PC-3 (cell line): ENCODE measurements around the gene SPARCL1. TPM values are rescaled to one million over a fixed set of nuclear protein-coding genes. Genes with fewer than 3 reads are reported as not detected.

Experiments used
- ATAC-seq: fragments of 200-7000 bp; cut with Tn5 transposase; 2 replicates; pipeline ENCODE4 v1.9.1; 2020; ENCODE audit warnings: mild to moderate bottlenecking, moderate library complexity
- BruUV-seq: library from RNA; stranded (reverse); fragments of 400-500 nt; replicated peaks from 2 replicates; lab custom pipeline; 2021; lab: Mats Ljungman, UMichigan
- CTCF ChIA-PET: fragments of 300-600 bp; sonication (Branson Sonifier 250); formaldehyde crosslinking; loops from one replicate; lab custom pipeline; 2022; ENCODE audit warnings: antibody characterized with exemption; lab: Charles Lee
- POLR2A ChIA-PET: fragments of 300-600 bp; sonication (Branson Sonifier 250); formaldehyde crosslinking; loops from one replicate; lab custom pipeline; 2022; ENCODE audit warnings: antibody characterized with exemption; ENCODE audit not compliant: unreplicated experiment; lab: Charles Lee
- DNase-seq: peaks from one replicate; pipeline ENCODE4 v3.0.0-alpha.2; 2015
- H2AFZ ChIP-seq: fragments of 300-600 bp; sonication (generic); 2 replicates; pipeline ENCODE4 v1.6.0; 2016; ENCODE audit warnings: antibody characterized with exemption, low read length
- H3F3A ChIP-seq: fragments of 300-600 bp; sonication (generic); one replicate; pipeline ENCODE4 v1.6.0; 2017; ENCODE audit warnings: antibody characterized with exemption, low read length, control low read depth, mild to moderate bottlenecking; ENCODE audit not compliant: unreplicated experiment
- H3K27ac ChIP-seq: fragments of 300-600 bp; sonication (generic); 2 replicates; pipeline ENCODE4 v1.5.1; 2016; ENCODE audit warnings: mild to moderate bottlenecking, low read length
- H3K27me3 ChIP-seq: fragments of 300-600 bp; sonication (generic); 2 replicates; pipeline ENCODE4 v1.6.1; 2016; ENCODE audit warnings: low read length, mixed read lengths
- H3K36me3 ChIP-seq: fragments of 300-600 bp; sonication (generic); 2 replicates; pipeline ENCODE4 v1.6.1; 2016; ENCODE audit warnings: low read depth, mixed run types, low read length, mixed read lengths
- H3K4me1 ChIP-seq: fragments of 300-600 bp; sonication (generic); 2 replicates; pipeline ENCODE4 v1.5.1; 2016; ENCODE audit warnings: low read length; ENCODE audit not compliant: insufficient read depth
- H3K4me2 ChIP-seq: fragments of 300-600 bp; sonication (generic); 2 replicates; pipeline ENCODE4 v1.6.0; 2016; ENCODE audit warnings: low read length
- H3K4me3 ChIP-seq: fragments of 300-600 bp; sonication (generic); 2 replicates; pipeline ENCODE4 v1.5.1; 2016; ENCODE audit warnings: mild to moderate bottlenecking, low read length, mixed read lengths
- H3K79me2 ChIP-seq: fragments of 300-600 bp; sonication (generic); 2 replicates; pipeline ENCODE4 v1.6.1; 2017; ENCODE audit warnings: low read length, mixed read lengths
- H3K9ac ChIP-seq: fragments of 300-600 bp; sonication (generic); 2 replicates; pipeline ENCODE4 v1.6.0; 2016; ENCODE audit warnings: mild to moderate bottlenecking, low read length
- H3K9me2 ChIP-seq: fragments of 300-600 bp; sonication (generic); replicated peaks from 2 replicates; pipeline ENCODE4 v1.6.1; 2016; ENCODE audit warnings: mixed run types, low read length, mixed read lengths
- H3K9me3 ChIP-seq: fragments of 300-600 bp; sonication (generic); 2 replicates; pipeline ENCODE4 v1.6.1; 2016; ENCODE audit warnings: low read length, mixed read lengths
- H4K20me1 ChIP-seq: fragments of 300-600 bp; sonication (generic); 2 replicates; pipeline ENCODE4 v1.6.1; 2016; ENCODE audit warnings: low read length, mixed read lengths
- CTCF ChIP-seq: fragments of 300-600 bp; sonication (generic); conservative IDR thresholded peaks from 2 replicates; pipeline ENCODE4 v1.5.1; 2017; ENCODE audit warnings: antibody characterized with exemption, low read depth, mild to moderate bottlenecking, low read length
- EZH2 ChIP-seq: fragments of 300-600 bp; sonication (generic); IDR thresholded peaks from one replicate; pipeline ENCODE4 v1.6.1; 2017; ENCODE audit warnings: antibody characterized with exemption, mild to moderate bottlenecking, low read length; ENCODE audit not compliant: unreplicated experiment
- EZH2phosphoT487 ChIP-seq: fragments of 300-600 bp; sonication (generic); IDR thresholded peaks from 2 replicates; pipeline ENCODE4 v1.6.1; 2018; ENCODE audit warnings: mild to moderate bottlenecking, antibody characterized with exemption, low read length, borderline replicate concordance
- intact Hi-C: fragments of 100-400 bp; cut with micrococcal nuclease; formaldehyde crosslinking; loops from 2 replicates; pipeline ENCODE4 v1.9.0; 2023
- total RNA-seq: library from RNA; depleted of rRNA; stranded (reverse); fragments of >200 nt; gene quantifications from 2 replicates; pipeline ENCODE4 v1.2.3, GENCODE V29; 2014

SPARCL1 gene
- total RNA-seq, 1 experiment from 2014 or later, result not detected

DNA sequence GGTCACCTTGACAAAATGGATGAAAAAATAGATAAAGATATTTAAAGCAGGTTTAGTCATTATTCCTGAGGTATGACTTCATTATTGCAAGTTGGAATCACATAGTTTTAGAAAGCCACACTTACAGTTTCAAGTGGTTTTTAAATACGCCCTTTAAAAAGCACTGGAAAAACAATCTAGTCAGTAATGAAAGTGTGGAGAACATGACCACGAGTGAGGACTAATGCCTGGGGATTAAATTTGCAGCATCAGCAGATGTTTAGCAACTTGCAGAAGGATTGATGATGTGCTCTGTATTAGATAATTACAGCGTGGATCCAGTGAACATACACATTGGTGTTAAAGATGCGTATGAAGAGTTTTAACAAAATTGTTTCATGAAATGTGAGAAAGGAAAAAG, 5.9 kb downstream of the SPARCL1 start:
- CTCF ChIA-PET, result no interaction called here
- H2AFZ ChIP-seq, result no peak overlapping the region
- POLR2A ChIA-PET, result no interaction called here
- no peaks in the 10 kb centered on the region for H3K36me3 ChIP-seq
- DNase-seq (no peak), ATAC-seq (no peak)
- no peak overlapping the region for H3K9ac ChIP-seq
- no peak overlapping the region for H3K4me2 ChIP-seq
- no peaks in the 10 kb centered on the region for H4K20me1 ChIP-seq
- TF ChIP-seq EZH2phosphoT487, result no peak
- TF ChIP-seq CTCF, result no peak
- TF ChIP-seq EZH2, result no peak
- H3K9me3 ChIP-seq, result no peaks in the 10 kb centered on the region
- intact Hi-C loops, result no loop called here
- no peak overlapping the region for H3K4me3 ChIP-seq
- H3K4me1 ChIP-seq, result peaks cover 14% of the 10 kb centered on the region
- no peaks in the 10 kb centered on the region for H3K27me3 ChIP-seq
- no TSS peak for BruUV-seq
- no peak overlapping the region for H3K27ac ChIP-seq
- no peaks in the 10 kb centered on the region for H3F3A ChIP-seq
- H3K9me2 ChIP-seq, result no peaks in the 10 kb centered on the region
- H3K79me2 ChIP-seq, result no peaks in the 10 kb centered on the region

GRCh38 chr4:87521757-87522374, 7.3 kb downstream of the SPARCL1 start:
- H3K9me2 ChIP-seq, result no peaks in the 10 kb centered on the region
- CTCF ChIA-PET, result no interaction called here
- no peaks in the 10 kb centered on the region for H4K20me1 ChIP-seq
- H3K4me1 ChIP-seq, result peaks cover 14% of the 10 kb centered on the region
- H3F3A ChIP-seq, result no peaks in the 10 kb centered on the region
- intact Hi-C loops, result no loop called here
- BruUV-seq, result no TSS peak
- no peak overlapping the region for H2AFZ ChIP-seq
- peak overlapping the region; percentile 64 for H3K4me2 ChIP-seq
- no peaks in the 10 kb centered on the region for H3K27me3 ChIP-seq
- H3K79me2 ChIP-seq, result no peaks in the 10 kb centered on the region
- no peak for TF ChIP-seq CTCF
- no peak overlapping the region for H3K9ac ChIP-seq
- H3K36me3 ChIP-seq, result no peaks in the 10 kb centered on the region
- H3K4me3 ChIP-seq, result no peak overlapping the region
- ATAC-seq, result peak; percentile 97
- no peaks in the 10 kb centered on the region for H3K9me3 ChIP-seq
- POLR2A ChIA-PET, result no interaction called here
- H3K27ac ChIP-seq, result peak overlapping the region; percentile 70
- peak; percentile 89 for DNase-seq

DNA sequence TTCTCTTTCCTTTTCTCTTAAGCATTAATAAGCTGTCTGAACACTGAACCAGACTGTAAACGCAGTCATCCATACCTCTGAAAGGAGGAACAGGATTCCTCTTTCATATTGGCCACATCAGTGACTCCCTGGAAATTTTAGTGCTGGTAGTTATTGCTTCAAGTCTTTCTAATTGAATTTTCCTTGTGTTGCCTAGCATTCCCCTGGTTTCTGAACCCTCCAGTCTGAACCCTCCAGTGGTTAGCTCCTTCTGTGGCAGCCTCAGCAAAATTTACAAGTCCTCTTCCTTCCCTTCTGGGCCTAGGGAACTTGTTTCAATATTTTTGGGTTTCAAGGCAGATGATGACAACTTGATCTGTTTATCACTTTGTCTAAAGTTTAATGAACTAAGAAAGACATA, 7.9 kb downstream of the SPARCL1 start:
- ChIA-PET POLR2A (no interaction called here), CTCF (no interaction called here)
- Histone ChIP-seq H3K27me3 (no peaks in the 10 kb centered on the region), H3K79me2 (no peaks in the 10 kb centered on the region), H3K4me2 (peak overlapping the region; percentile 64), H3K4me3 (no peak overlapping the region), H3K9me3 (no peaks in the 10 kb centered on the region), H3K9ac (no peak overlapping the region), H3F3A (no peaks in the 10 kb centered on the region), H3K9me2 (no peaks in the 10 kb centered on the region), H3K36me3 (no peaks in the 10 kb centered on the region), H4K20me1 (no peaks in the 10 kb centered on the region), H2AFZ (no peak overlapping the region), H3K4me1 (peaks cover 14% of the 10 kb centered on the region), H3K27ac (peak overlapping the region; percentile 62)
- peak; percentile 11; the same call in 1 of the 2 replicates for ATAC-seq
- BruUV-seq, result no TSS peak
- DNase-seq, result no peak
- intact Hi-C loops, result no loop called here
- TF ChIP-seq CTCF (no peak), EZH2phosphoT487 (no peak), EZH2 (no peak)
